ENCODE data around the gene FGG. TPM values are rescaled to one million over a fixed set of nuclear protein-coding genes. Genes with fewer than 3 reads are reported as not detected.

FGG gene
- polyA plus RNA-seq, 1 donor (not counting 4 experiments of a cell fraction or from before 2014, with no cell fraction given) = 0.17 TPM

- no peak overlapping the region for H3K4me3 ChIP-seq (ENCODE audit: control insufficient read depth in 2 of 3, extremely low read depth in 1 of 3, insufficient read depth in 2 of 3, low read depth in 1 of 3, low read length in 3 of 3)
Measured at GRCh38 chr4:154610582-154610981, 1.9 kb downstream of the FGG start.

GRCh38 chr4:154609532-154609931, 2.9 kb downstream of the FGG start:
- dilution Hi-C loops (cut with MboI; ENCODE audit: extremely low pct_ligation_motif_present, low sequenced_read_pairs) = no loop called here
- FAIRE-seq (no peak), DNase-seq (ENCODE audit: low read depth, low spot score) (no peak)
- Histone ChIP-seq H3K36me3 (ENCODE audit: control insufficient read depth in 2 of 2, extremely low read depth in 1 of 2, insufficient read depth in 2 of 2, low read length in 2 of 2) (no peaks in the 10 kb centered on the region), H3K9me3 (ENCODE audit: control insufficient read depth, low read depth, low read length) (no peaks in the 10 kb centered on the region), H3K27me3 (ENCODE audit: control insufficient read depth, extremely low read depth, insufficient read depth, low read length) (peaks cover 3% of the 10 kb centered on the region), H3K9ac (ENCODE audit: control insufficient read depth, extremely low read depth, insufficient read depth, low read length) (no peak overlapping the region), H3K9me1 (ENCODE audit: control insufficient read depth, extremely low read depth, insufficient read depth, low read length) (no peaks in the 10 kb centered on the region), H2AFZ (ENCODE audit: control insufficient read depth, low read length) (no peak overlapping the region), H3K4me2 (ENCODE audit: control insufficient read depth, extremely low read depth, insufficient read depth, low read depth, low read length) (no peak overlapping the region), H3K27ac (ENCODE audit: control insufficient read depth, insufficient read depth, low read length) (no peak overlapping the region), H3K79me2 (ENCODE audit: control insufficient read depth, insufficient read depth, low read length) (no peaks in the 10 kb centered on the region), H3K4me1 (ENCODE audit: control insufficient read depth, extremely low read depth, insufficient read depth, low read length) (peaks cover 8% of the 10 kb centered on the region), H4K20me1 (ENCODE audit: control insufficient read depth, extremely low read depth, insufficient read depth, low read length) (no peaks in the 10 kb centered on the region), H3K4me3 (ENCODE audit: control insufficient read depth in 2 of 3, extremely low read depth in 1 of 3, insufficient read depth in 2 of 3, low read depth in 1 of 3, low read length in 3 of 3) (no peak overlapping the region)
- TF ChIP-seq CTCF (optimal IDR thresholded peaks at IDR 0.05 in 1 of 3, IDR thresholded peaks at IDR 0.05 in 1 of 3, conservative IDR thresholded peaks at IDR 0.05 in 1 of 3; ENCODE audit: extremely low read depth in 1 of 3, insufficient read depth in 2 of 3, low read length in 3 of 3) = no peak

More at GRCh38 chr4:154610582-154610981, 1.9 kb downstream of the FGG start:
- Histone ChIP-seq H3K9me1 (ENCODE audit: control insufficient read depth, extremely low read depth, insufficient read depth, low read length) (no peaks in the 10 kb centered on the region), H4K20me1 (ENCODE audit: control insufficient read depth, extremely low read depth, insufficient read depth, low read length) (no peaks in the 10 kb centered on the region), H3K27ac (ENCODE audit: control insufficient read depth, insufficient read depth, low read length) (no peak overlapping the region), H3K36me3 (ENCODE audit: control insufficient read depth in 2 of 2, extremely low read depth in 1 of 2, insufficient read depth in 2 of 2, low read length in 2 of 2) (no peaks in the 10 kb centered on the region), H3K27me3 (ENCODE audit: control insufficient read depth, extremely low read depth, insufficient read depth, low read length) (peaks cover 3% of the 10 kb centered on the region), H3K9ac (ENCODE audit: control insufficient read depth, extremely low read depth, insufficient read depth, low read length) (no peak overlapping the region), H3K9me3 (ENCODE audit: control insufficient read depth, low read depth, low read length) (no peaks in the 10 kb centered on the region), H3K4me1 (ENCODE audit: control insufficient read depth, extremely low read depth, insufficient read depth, low read length) (no peaks in the 10 kb centered on the region), H2AFZ (ENCODE audit: control insufficient read depth, low read length) (no peak overlapping the region), H3K79me2 (ENCODE audit: control insufficient read depth, insufficient read depth, low read length) (no peaks in the 10 kb centered on the region), H3K4me2 (ENCODE audit: control insufficient read depth, extremely low read depth, insufficient read depth, low read depth, low read length) (no peak overlapping the region)
- FAIRE-seq (no peak), DNase-seq (ENCODE audit: low read depth, low spot score) (no peak)
- dilution Hi-C loops (cut with MboI; ENCODE audit: extremely low pct_ligation_motif_present, low sequenced_read_pairs) = no loop called here
- TF ChIP-seq CTCF (optimal IDR thresholded peaks at IDR 0.05 in 1 of 3, IDR thresholded peaks at IDR 0.05 in 1 of 3, conservative IDR thresholded peaks at IDR 0.05 in 1 of 3; ENCODE audit: extremely low read depth in 1 of 3, insufficient read depth in 2 of 3, low read length in 3 of 3) = no peak
- TF ChIP-seq EZH2 (IDR thresholded peaks at IDR 0.05; ENCODE audit: low read length) = no peak
